Tibial artery (tissue), 4 donors: Measurements from ENCODE around the gene IL2RA.

Experiments
- DNase-seq, 2 donors: peaks; one replicate each; pipeline ENCODE4 v3.0.0-alpha.2; 2019
- H3K27ac ChIP-seq, 2 donors: fragments of 200-600 bp; sonication (generic) in 1 of 2; 1 replicate in 1 of 2; 2 replicates in 1 of 2; pipeline ENCODE4 v1.5.1; 2018 to 2019; ENCODE audit warnings: mild to moderate bottlenecking in 1 of 2
- H3K27me3 ChIP-seq, 2 donors: fragments of 200-600 bp; sonication (generic) in 1 of 2; one replicate each; pipeline versions ENCODE4 v1.5.1 to v1.6.0; 2016 to 2019
- H3K36me3 ChIP-seq, 3 donors: fragments of 200-600 bp; sonication (generic) in 2 of 3; one replicate each; pipeline ENCODE4 v1.5.1; 2016 to 2019; ENCODE audit warnings: mild to moderate bottlenecking in 2 of 3
- H3K4me1 ChIP-seq, 4 donors: fragments of 200-600 bp; sonication (generic) in 2 of 4; 1 replicate in 3 of 4; 2 replicates in 1 of 4; pipeline ENCODE4 v1.5.1; 2016 to 2019
- H3K4me3 ChIP-seq, 2 donors: fragments of 200-600 bp; sonication (generic) in 1 of 2; 1 replicate in 1 of 2; 2 replicates in 1 of 2; pipeline ENCODE4 v1.5.1; 2018 to 2019; ENCODE audit warnings: mild to moderate bottlenecking in 2 of 2
- H3K9me3 ChIP-seq, 3 donors: fragments of 200-600 bp; sonication (generic) in 1 of 3; one replicate each; pipeline ENCODE4 v1.5.1; 2016 to 2019
- intact Hi-C: fragments of 100-400 bp; cut with DNase I; formaldehyde crosslinking; loops from one replicate; pipeline ENCODE4 v1.15.0; 2023; ENCODE audit warnings: low total_unique reads
- TF ChIP-seq, protein P1 (sequence below), 2 experiments: fragments of 200-600 bp in 1 of 2; fragments of 450-650 bp in 1 of 2; IDR thresholded peaks; one replicate each; pipeline ENCODE4 v1.5.1; 2017 to 2019; ENCODE audit warnings: antibody characterized with exemption in 2 of 2, mild to moderate bottlenecking in 1 of 2, moderate library complexity in 1 of 2

Gene IL2RA

DNA sequence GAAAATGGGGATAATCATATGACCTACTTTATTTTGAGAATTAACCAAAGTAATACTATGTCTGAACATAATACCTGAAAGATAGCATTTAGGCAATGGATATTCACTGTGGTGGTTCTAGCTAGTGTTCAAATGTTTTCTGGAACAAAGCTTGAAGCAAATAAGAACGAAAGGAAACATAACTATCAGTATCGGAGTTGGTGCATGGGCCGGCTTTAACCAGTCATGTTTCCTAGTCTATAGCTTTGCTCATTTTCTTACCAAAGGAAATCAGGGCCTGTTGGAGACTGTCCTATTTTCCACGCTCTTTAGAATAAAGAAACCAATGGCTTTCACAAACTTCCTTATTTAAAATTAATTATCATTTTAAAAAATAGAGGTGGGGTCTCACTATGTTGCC is 8.9 kb downstream of the IL2RA start:
- DNase-seq: no peak
- Histone ChIP-seq H3K4me3 (no peak overlapping the region), H3K9me3 (no peaks in the 10 kb centered on the region), H3K36me3 (no peaks in the 10 kb centered on the region), H3K4me1 (peaks cover 0 to 6% (median 2%) of the 10 kb centered on the region in 4 donors), H3K27ac (no peak overlapping the region), H3K27me3 (peaks cover 0 to 2% of the 10 kb centered on the region in 2 donors)
- TF ChIP-seq, protein P1, sequence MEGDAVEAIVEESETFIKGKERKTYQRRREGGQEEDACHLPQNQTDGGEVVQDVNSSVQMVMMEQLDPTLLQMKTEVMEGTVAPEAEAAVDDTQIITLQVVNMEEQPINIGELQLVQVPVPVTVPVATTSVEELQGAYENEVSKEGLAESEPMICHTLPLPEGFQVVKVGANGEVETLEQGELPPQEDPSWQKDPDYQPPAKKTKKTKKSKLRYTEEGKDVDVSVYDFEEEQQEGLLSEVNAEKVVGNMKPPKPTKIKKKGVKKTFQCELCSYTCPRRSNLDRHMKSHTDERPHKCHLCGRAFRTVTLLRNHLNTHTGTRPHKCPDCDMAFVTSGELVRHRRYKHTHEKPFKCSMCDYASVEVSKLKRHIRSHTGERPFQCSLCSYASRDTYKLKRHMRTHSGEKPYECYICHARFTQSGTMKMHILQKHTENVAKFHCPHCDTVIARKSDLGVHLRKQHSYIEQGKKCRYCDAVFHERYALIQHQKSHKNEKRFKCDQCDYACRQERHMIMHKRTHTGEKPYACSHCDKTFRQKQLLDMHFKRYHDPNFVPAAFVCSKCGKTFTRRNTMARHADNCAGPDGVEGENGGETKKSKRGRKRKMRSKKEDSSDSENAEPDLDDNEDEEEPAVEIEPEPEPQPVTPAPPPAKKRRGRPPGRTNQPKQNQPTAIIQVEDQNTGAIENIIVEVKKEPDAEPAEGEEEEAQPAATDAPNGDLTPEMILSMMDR (IDR thresholded peaks at IDR 0.05): no peak
- intact Hi-C loops: no loop called here

DNA sequence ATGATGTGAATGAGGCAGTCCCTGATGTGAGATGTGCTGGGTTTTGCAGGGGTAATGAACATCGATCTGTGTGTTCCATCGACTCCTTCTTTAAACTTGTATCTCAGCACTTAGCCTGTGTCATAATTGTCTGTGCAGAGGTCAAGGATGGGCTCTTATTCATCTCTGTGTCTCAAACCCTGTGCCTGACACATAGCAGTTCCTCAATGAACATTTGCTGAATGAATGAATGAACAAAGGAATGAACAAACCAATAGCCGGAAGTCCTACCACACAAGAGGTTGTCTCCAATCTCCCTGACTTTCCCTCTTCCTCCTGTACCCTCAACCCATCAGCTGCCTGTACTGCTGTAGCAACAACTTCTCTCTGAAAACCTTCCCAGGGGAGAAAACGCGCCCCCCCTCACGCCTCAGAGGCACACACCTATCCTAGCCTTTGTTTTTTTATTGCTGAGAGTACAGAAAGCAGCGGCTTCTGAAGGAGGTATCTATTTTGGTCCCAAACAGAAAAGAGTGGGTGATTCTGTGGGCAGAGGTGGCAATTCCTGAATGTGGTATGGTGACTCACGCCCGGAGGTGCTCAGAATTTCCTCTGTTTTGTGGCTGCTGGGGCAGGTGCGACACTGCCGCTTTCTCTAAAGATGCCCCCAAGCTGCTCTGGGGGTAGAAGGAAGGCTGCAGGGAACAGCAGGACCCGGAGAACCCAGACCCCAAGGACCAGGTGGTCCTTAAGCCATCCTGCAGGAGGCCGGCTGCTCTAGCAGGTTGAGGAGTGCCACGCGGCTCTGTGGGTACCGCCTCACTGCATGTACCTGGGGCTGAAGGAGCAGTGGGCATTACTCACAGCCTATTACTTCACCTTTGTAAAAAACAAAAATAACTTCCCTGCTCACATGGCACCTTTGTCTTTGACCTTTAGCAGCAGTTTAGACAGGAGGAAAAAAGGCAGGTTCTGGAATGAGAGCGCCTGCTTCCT is 9.6 kb downstream of the IL2RA start:
- DNase-seq: peak in 1 of 2 donors; percentile 46
- H3K9me3 ChIP-seq: no peaks in the 10 kb centered on the region
- intact Hi-C loops: no loop called here
- H3K4me1 ChIP-seq: peaks cover 0 to 6% (median 2%) of the 10 kb centered on the region in 4 donors
- no peak overlapping the region for H3K27ac ChIP-seq
- H3K4me3 ChIP-seq: no peak overlapping the region
- no peaks in the 10 kb centered on the region for H3K27me3 ChIP-seq
- TF ChIP-seq, protein P1 (IDR thresholded peaks at IDR 0.05): no peak
- no peaks in the 10 kb centered on the region for H3K36me3 ChIP-seq

DNA sequence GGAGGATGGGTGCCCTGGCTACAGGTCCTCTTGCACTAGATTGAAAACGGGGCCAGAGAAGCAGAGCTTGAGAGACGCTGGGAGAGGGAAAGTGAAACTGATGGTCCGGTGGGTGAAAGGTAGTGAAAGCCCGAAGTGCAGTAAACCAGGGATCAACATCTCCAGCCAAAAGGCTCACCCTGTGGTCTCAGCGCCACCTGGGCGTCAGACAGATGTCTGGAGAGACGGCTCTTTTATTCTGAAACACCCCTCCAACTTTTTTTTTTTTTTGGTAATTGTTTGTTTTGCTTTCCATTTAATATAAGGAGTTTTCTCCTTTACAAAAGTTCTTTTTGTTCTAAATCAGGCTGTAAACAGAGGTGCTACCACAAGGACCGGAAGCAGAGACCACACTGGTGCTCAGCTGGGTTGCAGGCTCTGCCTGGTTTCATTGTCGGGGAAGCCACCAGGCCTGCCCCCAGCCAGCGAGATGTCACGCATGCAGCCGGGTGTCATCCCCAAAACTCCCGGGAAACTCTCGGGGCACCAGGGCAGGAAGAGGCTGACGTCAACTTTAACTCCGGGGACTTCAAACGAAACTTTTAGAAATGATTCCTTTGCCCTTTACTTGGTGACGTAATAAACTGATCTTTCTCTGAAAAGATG is 11.2 kb downstream of the IL2RA start:
- Histone ChIP-seq H3K9me3 (no peaks in the 10 kb centered on the region), H3K36me3 (no peaks in the 10 kb centered on the region), H3K4me1 (peaks cover 0 to 6% (median 2%) of the 10 kb centered on the region in 4 donors), H3K27ac (peak overlapping the region; percentile 33 to 34), H3K27me3 (no peaks in the 10 kb centered on the region), H3K4me3 (peak overlapping the region; percentile 34 to 48)
- intact Hi-C loops: no loop called here
- TF ChIP-seq, protein P1 (IDR thresholded peaks at IDR 0.05): peak; percentile 18 to 28
- peak; percentile 69 to 70 for DNase-seq

DNA sequence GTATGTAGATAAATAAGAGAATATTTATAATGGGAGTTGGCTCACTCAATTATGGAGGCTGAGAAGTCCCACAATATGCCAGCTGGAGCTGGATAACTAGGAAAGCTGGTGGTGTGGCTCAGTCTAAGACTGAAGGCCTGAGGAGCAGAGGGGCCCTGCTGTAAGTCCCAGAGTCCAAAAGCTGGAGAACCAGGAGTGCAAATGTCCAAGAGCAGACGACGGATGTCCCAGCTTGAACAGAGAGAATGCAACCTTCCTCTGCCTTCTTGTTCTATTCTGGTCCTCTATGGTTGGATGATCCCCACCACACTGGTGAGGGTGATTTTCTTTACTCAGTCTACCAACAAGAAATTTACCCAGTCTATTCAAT is 13.2 kb downstream of the IL2RA start:
- TF ChIP-seq, protein P1 (IDR thresholded peaks at IDR 0.05): no peak
- Histone ChIP-seq H3K36me3 (no peaks in the 10 kb centered on the region), H3K4me3 (no peak overlapping the region), H3K9me3 (no peaks in the 10 kb centered on the region), H3K27me3 (peaks cover 0 to 3% of the 10 kb centered on the region in 2 donors), H3K27ac (no peak overlapping the region), H3K4me1 (peaks cover 0 to 6% (median 2%) of the 10 kb centered on the region in 4 donors)
- intact Hi-C loops: no loop called here
- no peak for DNase-seq

DNA sequence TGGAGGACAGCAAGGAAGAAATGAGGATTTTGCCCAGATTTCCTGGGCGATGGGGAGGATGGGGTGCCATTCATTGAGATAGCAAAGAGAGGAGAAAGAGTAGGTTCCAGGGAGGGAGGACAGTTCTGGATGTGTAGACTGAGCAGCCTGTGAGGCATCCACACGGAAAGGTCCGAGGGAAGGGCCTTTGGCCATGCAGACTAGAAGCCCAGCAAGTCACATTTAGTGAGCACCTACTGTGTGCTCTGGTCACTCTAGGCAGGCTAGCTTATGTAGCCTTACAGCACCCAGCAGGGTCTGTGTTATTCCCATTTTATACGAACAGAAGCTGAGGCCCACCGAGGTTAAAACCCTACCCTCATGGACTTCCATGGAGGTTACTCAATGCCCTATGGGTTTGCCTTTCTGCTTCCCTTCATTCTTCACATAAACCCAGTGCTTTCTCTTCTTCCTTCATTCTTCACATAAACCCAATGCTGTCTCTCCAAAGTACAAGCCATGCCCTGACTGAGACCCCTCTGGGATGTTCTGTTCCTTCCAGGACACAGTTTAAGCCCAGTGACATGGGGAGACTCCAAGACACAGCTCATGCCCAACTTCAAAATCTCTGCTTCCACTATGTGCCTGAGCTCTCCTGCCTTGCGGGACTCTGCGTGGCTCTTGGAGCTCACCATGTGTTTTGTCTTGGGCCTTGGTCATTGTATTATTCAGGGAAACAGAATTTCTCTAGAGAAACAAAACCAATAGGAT is 13.7 kb downstream of the IL2RA start:
- no peak overlapping the region for H3K27ac ChIP-seq
- no peaks in the 10 kb centered on the region for H3K9me3 ChIP-seq
- no peaks in the 10 kb centered on the region for H3K36me3 ChIP-seq
- peaks cover 0 to 6% (median 2%) of the 10 kb centered on the region in 4 donors for H3K4me1 ChIP-seq
- peaks cover 0 to 5% of the 10 kb centered on the region in 2 donors for H3K27me3 ChIP-seq
- DNase-seq: no peak
- TF ChIP-seq, protein P1 (IDR thresholded peaks at IDR 0.05): no peak
- no peak overlapping the region for H3K4me3 ChIP-seq
- intact Hi-C loops: no loop called here
